Measurements from ENCODE around the gene HS3ST1.

HS3ST1 gene

GRCh38 chr4:11469650-11470437, 41.1 kb upstream of the HS3ST1 start:
- no peak overlapping the region for H3K27ac ChIP-seq
- TF ChIP-seq ZFX (IDR thresholded peaks at IDR 0.05) (no peak), CTCF (conservative IDR thresholded peaks at IDR 0.05) (no peak)

GRCh38 chr4:11468901-11469300, 40.2 kb upstream of the HS3ST1 start:
- no peak overlapping the region for H3K27ac ChIP-seq
- TF ChIP-seq ZFX (IDR thresholded peaks at IDR 0.05) (no peak), CTCF (conservative IDR thresholded peaks at IDR 0.05) (no peak)

DNA sequence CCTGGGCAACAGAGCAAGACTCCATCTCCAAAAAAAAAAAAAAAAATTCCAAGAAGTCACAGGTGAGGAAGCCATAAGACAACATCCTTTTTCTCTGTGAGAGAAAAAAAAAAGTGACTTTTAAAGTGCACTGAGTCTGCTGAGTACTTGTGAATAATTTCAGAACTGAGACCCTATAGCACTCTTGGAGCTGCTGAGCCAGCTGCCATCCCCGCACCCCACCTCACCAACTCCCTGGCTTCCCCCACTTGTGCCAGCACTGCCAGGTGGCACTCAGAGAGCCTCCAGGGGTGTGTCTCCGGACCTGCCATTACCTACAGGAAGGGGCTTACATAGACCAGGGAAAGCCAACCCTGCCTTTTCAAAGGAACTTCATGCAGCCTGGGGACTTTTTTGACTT, 39.2 kb upstream of the HS3ST1 start:
- TF ChIP-seq CTCF (conservative IDR thresholded peaks at IDR 0.05) = no peak
- TF ChIP-seq ZFX (IDR thresholded peaks at IDR 0.05) = no peak
- no peak overlapping the region for H3K27ac ChIP-seq

DNA sequence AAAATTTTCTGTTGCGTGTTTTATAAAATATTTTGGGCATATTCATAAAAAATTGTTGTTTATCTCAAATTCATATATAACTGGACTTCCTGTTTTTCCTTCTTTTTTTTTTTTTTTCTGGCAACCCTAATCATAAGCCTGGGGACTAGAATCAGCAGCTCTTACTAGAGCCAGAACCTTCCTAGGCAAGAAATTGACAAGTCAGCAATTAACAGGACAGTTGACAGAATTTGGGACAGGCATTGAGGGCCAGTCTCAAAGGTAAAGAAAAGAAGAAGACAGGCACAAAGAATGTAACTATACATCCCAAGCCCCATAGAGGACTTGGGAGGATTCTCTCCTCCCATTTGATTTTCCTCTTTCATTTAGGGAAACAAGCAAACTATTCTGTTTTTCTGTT, 35.0 kb upstream of the HS3ST1 start:
- no peak overlapping the region for H3K27ac ChIP-seq
- TF ChIP-seq CTCF (conservative IDR thresholded peaks at IDR 0.05) (no peak), ZFX (IDR thresholded peaks at IDR 0.05) (no peak)

- no peak overlapping the region for H3K27ac ChIP-seq
- TF ChIP-seq ZFX (IDR thresholded peaks at IDR 0.05) = no peak
These were observed 27.7 kb upstream of the HS3ST1 start for GRCh38 chr4:11456401-11456800.

- H3K27ac ChIP-seq = no peak overlapping the region
- TF ChIP-seq ZFX (IDR thresholded peaks at IDR 0.05) (no peak), CTCF (conservative IDR thresholded peaks at IDR 0.05) (no peak)
These were observed 26.6 kb upstream of the HS3ST1 start for GRCh38 chr4:11455201-11455835.

GRCh38 chr4:11451716-11452115, 23.0 kb upstream of the HS3ST1 start:
- TF ChIP-seq ZFX (IDR thresholded peaks at IDR 0.05) (no peak), CTCF (conservative IDR thresholded peaks at IDR 0.05) (no peak)
- no peak overlapping the region for H3K27ac ChIP-seq

All from C4-2B (cell line).